ENCODE measurements around the gene RPL41.

The RPL41 gene

GRCh38 chr12:56078931-56079722 lies 37.3 kb upstream of the RPL41 start:
- Mint-ChIP-seq H3K4me3 (peak overlapping the region; percentile 88 to 96 (median 89)), H3K9me3 (no peaks in the 10 kb centered on the region), H3K27ac (peak overlapping the region; percentile 85 to 96 (median 94)), H3K36me3 (ENCODE audit: low read depth) (no peaks in the 10 kb centered on the region), H3K4me1 (peaks cover 11% of the 10 kb centered on the region), H3K27me3 (ENCODE audit: low read depth) (peaks cover 44% of the 10 kb centered on the region)
- peak; percentile 65 to 75 (median 69) for TF ChIP-seq CTCF (IDR thresholded peaks at IDR 0.05; ENCODE audit: unreplicated experiment in 3 of 3)

- peaks cover 13% of the 10 kb centered on the region for H3K4me1 Mint-ChIP-seq
- H3K4me3 Mint-ChIP-seq: peak within 1 kb of the TSS; percentile 88 to 96 (median 89)
- no peak for TF ChIP-seq CTCF (IDR thresholded peaks at IDR 0.05; ENCODE audit: unreplicated experiment in 3 of 3)
- peaks cover 44% of the 10 kb centered on the region for H3K27me3 Mint-ChIP-seq (ENCODE audit: low read depth)
- H3K27ac Mint-ChIP-seq: peak within 1 kb of the TSS; percentile 85 to 96 (median 94)
- H3K36me3 Mint-ChIP-seq (ENCODE audit: low read depth): peaks cover 4% of the 10 kb centered on the region
- no peaks in the 10 kb centered on the region for H3K9me3 Mint-ChIP-seq
Observed at GRCh38 chr12:56079723-56080555, 36.5 kb upstream of the RPL41 start, which contains the start of gene ERBB3. Gene ERBB3, plus strand, starts transcription at chr12:56080165. Its CDS starts 136 bp downstream, at chr12:56080301.

GRCh38 chr12:56080556-56081138 lies 35.8 kb upstream of the RPL41 start:
- no peak for TF ChIP-seq CTCF (IDR thresholded peaks at IDR 0.05; ENCODE audit: unreplicated experiment in 3 of 3)
- peak overlapping the region; percentile 88 to 96 (median 89) for H3K4me3 Mint-ChIP-seq
- peaks cover 44% of the 10 kb centered on the region for H3K27me3 Mint-ChIP-seq (ENCODE audit: low read depth)
- H3K4me1 Mint-ChIP-seq: peaks cover 16% of the 10 kb centered on the region
- H3K9me3 Mint-ChIP-seq: no peaks in the 10 kb centered on the region
- peak overlapping the region; percentile 85 to 96 (median 85) for H3K27ac Mint-ChIP-seq
- peaks cover 8% of the 10 kb centered on the region for H3K36me3 Mint-ChIP-seq (ENCODE audit: low read depth)

- Mint-ChIP-seq H3K36me3 (ENCODE audit: low read depth) (peaks cover 8% of the 10 kb centered on the region), H3K4me1 (peaks cover 20% of the 10 kb centered on the region), H3K27me3 (ENCODE audit: low read depth) (peaks cover 44% of the 10 kb centered on the region), H3K9me3 (no peaks in the 10 kb centered on the region), H3K27ac (peak overlapping the region; percentile 85 to 96 (median 85)), H3K4me3 (peak overlapping the region; percentile 88 to 96 (median 89))
- TF ChIP-seq CTCF (IDR thresholded peaks at IDR 0.05; ENCODE audit: unreplicated experiment in 3 of 3): no peak
Observed at GRCh38 chr12:56081393-56082347, 34.8 kb upstream of the RPL41 start.

GRCh38 chr12:56082382-56082781 lies 34.1 kb upstream of the RPL41 start:
- H3K4me1 Mint-ChIP-seq: peaks cover 20% of the 10 kb centered on the region
- no peaks in the 10 kb centered on the region for H3K9me3 Mint-ChIP-seq
- peak overlapping the region; percentile 88 to 96 (median 89) for H3K4me3 Mint-ChIP-seq
- H3K27ac Mint-ChIP-seq: peak overlapping the region; percentile 85 to 96 (median 85)
- no peak for TF ChIP-seq CTCF (IDR thresholded peaks at IDR 0.05; ENCODE audit: unreplicated experiment in 3 of 3)
- peaks cover 8% of the 10 kb centered on the region for H3K36me3 Mint-ChIP-seq (ENCODE audit: low read depth)
- peaks cover 41% of the 10 kb centered on the region for H3K27me3 Mint-ChIP-seq (ENCODE audit: low read depth)
